Measurements from ENCODE around the gene PRUNE2.
A peak's percentile ranks its signal among the peaks of the same experiment; 100 is the strongest.

PRUNE2 gene

DNA sequence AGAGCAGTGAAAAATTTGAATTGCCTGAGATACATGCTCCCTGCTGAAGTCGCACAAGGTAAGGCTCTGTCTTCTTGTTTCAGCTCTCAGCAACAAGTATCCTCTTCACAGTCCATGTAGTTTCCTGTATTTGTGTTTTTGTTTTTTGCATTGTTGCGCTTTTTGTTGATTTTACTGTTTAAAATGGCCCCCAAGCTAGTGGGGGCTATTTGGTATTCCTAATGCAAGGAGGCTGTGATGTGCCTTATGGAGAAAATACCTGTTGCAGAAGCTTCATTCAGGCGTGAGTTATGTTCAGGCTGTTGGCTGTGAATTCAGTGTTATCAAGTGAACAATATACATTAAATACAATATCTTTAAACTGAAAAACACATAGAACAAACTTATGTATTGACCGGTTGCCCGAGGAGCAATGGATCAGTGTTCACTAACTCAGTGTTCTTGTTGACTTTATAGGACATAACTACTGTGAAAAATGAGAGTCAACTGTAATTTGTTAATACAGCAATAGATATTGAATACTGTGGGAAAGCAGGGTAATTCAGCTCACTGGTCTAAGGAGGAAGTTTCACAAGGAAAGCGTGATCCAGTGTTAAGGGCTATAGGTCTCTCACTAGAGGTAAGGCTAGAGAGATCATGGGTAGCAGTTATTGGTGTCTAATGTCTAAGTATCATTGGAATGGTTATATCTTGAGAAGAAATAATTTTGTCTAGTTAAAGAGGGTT is 296.5 kb downstream of the PRUNE2 start:
- ChIA-PET CTCF (interaction anchor here (1.3 to 1.9 kb wide), 2 partner anchors 12 to 49 kb away, joined by 3 to 6 read pairs; no protein-coding TSS in a partner anchor), POLR2A (interaction anchor here (0.6 kb wide), 1 partner anchor 114 kb away, joined by 4 read pairs; no protein-coding TSS in a partner anchor)
- Histone ChIP-seq H3K36me3 (ENCODE audit: control insufficient read depth in 4 of 4, insufficient read depth in 4 of 4, low read length in 3 of 4) (no peaks in the 10 kb centered on the region), H3K9me3 (ENCODE audit: control extremely low read depth in 1 of 5, control insufficient read depth in 4 of 5, insufficient read depth in 2 of 5, low read depth in 1 of 5, low read length in 4 of 5) (no peaks in the 10 kb centered on the region), H3K4me3 (ENCODE audit: control insufficient read depth in 1 of 7, extremely low read depth in 1 of 7, insufficient read depth in 4 of 7, low read depth in 2 of 7, low read length in 6 of 7) (no peak overlapping the region), H3K4me1 (ENCODE audit: control extremely low read depth in 1 of 4, control insufficient read depth in 4 of 4, insufficient read depth in 4 of 4, low read length in 3 of 4) (peaks cover 1 to 57% (median 9%) of the 10 kb centered on the region in 4 experiments), H3K27ac (ENCODE audit: insufficient read depth in 1 of 2, low read depth in 1 of 2, low read length in 2 of 2, poor library complexity in 1 of 2, severe bottlenecking in 2 of 2) (no peak overlapping the region), H3K27me3 (replicated peaks in 2 of 5; ENCODE audit: control insufficient read depth in 4 of 5, insufficient read depth in 5 of 5, low read length in 4 of 5) (no peaks in the 10 kb centered on the region)
- 90% methylated on average over 1 of the region's 6 CpGs for WGBS (ENCODE audit: insufficient coverage)
- DNase-seq, result no peak

DNA sequence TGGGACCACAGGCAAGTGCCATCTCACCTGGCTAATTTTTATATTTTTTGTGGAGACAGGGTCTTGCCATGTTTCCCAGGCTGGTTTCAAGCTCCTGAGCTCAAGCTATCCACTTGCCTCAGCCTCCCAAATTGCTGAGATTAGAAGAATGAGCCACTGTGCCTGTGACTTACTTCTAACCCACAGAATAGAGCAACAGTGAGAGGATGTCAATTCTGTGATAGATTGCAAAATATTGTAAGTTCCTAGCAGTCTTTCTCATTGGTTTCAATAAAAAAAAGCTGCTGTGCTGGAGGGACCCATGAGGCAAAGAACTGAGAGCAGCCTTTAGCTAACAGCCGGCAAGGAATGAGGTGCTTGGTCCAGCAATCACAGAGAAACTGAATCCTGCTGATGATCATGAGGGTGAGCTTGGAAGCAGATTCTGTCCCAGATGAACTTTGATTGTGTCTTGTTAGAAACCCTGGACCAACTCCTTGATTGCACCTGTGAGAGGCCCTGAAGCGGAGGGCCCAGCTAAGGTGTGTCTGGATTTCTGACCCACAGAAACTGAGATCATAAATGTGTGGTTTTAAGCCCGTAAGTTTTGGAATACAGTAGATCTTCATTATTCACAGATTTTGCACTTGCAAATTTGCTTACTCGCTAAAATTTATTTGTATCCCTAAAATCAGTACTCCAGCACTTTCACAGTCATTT is 297.2 kb downstream of the PRUNE2 start:
- ChIA-PET POLR2A (interaction anchor here (1.2 kb wide), 1 partner anchor 9 kb away, joined by 7 read pairs; no protein-coding TSS in a partner anchor), CTCF (interaction anchor here (0.6 to 1.9 kb wide), 5 partner anchors 12 to 50 kb away, joined by 3 to 6 read pairs (median 3); no protein-coding TSS in a partner anchor)
- no peak overlapping the region for H3K27ac ChIP-seq (ENCODE audit: insufficient read depth in 1 of 2, low read depth in 1 of 2, low read length in 2 of 2, poor library complexity in 1 of 2, severe bottlenecking in 2 of 2)
- 91% methylated on average over 4 of the region's 4 CpGs for WGBS (ENCODE audit: insufficient coverage)
- H3K27me3 ChIP-seq (replicated peaks in 2 of 5; ENCODE audit: control insufficient read depth in 4 of 5, insufficient read depth in 5 of 5, low read length in 4 of 5), result no peaks in the 10 kb centered on the region
- no peak for DNase-seq
- no peak overlapping the region for H3K4me3 ChIP-seq (ENCODE audit: control insufficient read depth in 1 of 7, extremely low read depth in 1 of 7, insufficient read depth in 4 of 7, low read depth in 2 of 7, low read length in 6 of 7)
- peaks cover 0 to 51% (median 9%) of the 10 kb centered on the region in 4 experiments for H3K4me1 ChIP-seq (ENCODE audit: control extremely low read depth in 1 of 4, control insufficient read depth in 4 of 4, insufficient read depth in 4 of 4, low read length in 3 of 4)
- H3K36me3 ChIP-seq (ENCODE audit: control insufficient read depth in 4 of 4, insufficient read depth in 4 of 4, low read length in 3 of 4), result no peaks in the 10 kb centered on the region
- H3K9me3 ChIP-seq (ENCODE audit: control extremely low read depth in 1 of 5, control insufficient read depth in 4 of 5, insufficient read depth in 2 of 5, low read depth in 1 of 5, low read length in 4 of 5), result no peaks in the 10 kb centered on the region

DNA sequence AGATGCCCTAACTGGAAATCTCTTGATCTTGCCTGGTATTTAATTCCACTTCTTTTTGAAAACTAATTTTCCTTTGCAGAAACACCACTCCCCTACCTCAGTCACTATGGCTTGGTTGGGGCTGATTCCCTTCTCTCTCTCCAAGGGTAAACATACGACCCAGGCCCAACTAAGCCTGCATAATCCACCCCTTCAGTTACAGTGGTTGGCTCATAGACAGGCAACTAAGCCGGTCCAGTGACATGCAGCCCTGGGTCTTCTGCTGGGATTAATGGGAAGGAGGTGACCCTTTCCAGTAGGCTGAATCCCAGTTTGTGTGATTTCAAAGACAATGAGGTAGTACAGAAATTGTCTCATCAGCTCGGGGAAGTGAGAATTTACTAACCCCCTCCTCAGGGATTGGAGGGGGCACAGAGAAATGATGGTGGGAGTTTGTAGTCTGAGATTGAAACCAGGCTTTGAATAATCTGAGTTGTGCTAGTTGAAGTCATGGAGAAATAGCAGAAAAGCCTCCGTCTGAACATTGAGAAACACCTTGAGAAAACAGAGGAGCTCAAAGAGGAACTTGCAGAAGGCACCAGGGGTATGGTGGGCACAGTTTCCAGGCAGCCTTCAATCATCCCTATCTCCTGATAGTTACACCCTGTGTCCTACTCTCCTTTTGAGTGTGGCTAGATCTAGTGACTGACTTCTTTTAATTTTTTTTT is 298.0 kb downstream of the PRUNE2 start:
- WGBS (ENCODE audit: insufficient coverage), result 93% methylated on average over 3 of the region's 4 CpGs
- POLR2A ChIA-PET, result interaction anchor here (1.2 kb wide), 1 partner anchor 10 kb away, joined by 7 read pairs; no protein-coding TSS in a partner anchor
- Histone ChIP-seq H3K27ac (ENCODE audit: insufficient read depth in 1 of 2, low read depth in 1 of 2, low read length in 2 of 2, poor library complexity in 1 of 2, severe bottlenecking in 2 of 2) (no peak overlapping the region), H3K9me3 (ENCODE audit: control extremely low read depth in 1 of 5, control insufficient read depth in 4 of 5, insufficient read depth in 2 of 5, low read depth in 1 of 5, low read length in 4 of 5) (no peaks in the 10 kb centered on the region), H3K36me3 (ENCODE audit: control insufficient read depth in 4 of 4, insufficient read depth in 4 of 4, low read length in 3 of 4) (no peaks in the 10 kb centered on the region), H3K4me3 (ENCODE audit: control insufficient read depth in 1 of 7, extremely low read depth in 1 of 7, insufficient read depth in 4 of 7, low read depth in 2 of 7, low read length in 6 of 7) (no peak overlapping the region), H3K4me1 (ENCODE audit: control extremely low read depth in 1 of 4, control insufficient read depth in 4 of 4, insufficient read depth in 4 of 4, low read length in 3 of 4) (peaks cover 0 to 46% (median 10%) of the 10 kb centered on the region in 4 experiments), H3K27me3 (replicated peaks in 2 of 5; ENCODE audit: control insufficient read depth in 4 of 5, insufficient read depth in 5 of 5, low read length in 4 of 5) (no peaks in the 10 kb centered on the region)
- CTCF ChIA-PET, result interaction anchor here (0.6 to 1.9 kb wide), 4 partner anchors 11 to 50 kb away, joined by 3 to 6 read pairs (median 4); no protein-coding TSS in a partner anchor
- peak in 1 of 3 donors; percentile 50 for DNase-seq

DNA sequence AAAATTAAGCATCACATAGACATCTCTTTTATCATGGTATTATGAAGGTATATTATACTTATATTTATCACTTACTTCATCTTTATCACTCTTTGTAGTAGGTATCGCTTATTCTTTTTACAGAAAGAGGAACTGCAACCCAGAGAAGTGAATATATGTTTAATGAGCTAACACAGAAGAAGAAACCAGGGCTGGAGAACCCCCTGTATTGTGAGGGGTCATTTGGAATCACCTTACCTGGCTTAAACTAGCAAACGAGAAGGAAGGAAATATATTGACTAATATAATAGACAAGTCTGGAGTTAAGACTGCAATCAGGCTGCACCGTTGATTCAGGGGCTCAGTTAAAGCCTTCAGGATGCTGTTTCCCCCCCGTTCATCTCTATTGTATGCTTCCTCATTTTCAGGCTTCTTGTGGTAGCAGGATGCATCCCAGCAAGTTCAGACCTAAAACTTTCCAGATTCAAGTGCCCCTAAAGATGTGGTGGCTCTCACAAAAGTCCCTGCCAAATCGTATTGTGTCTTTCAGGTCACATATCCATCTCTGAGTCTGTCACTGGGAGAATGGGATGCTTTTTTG is 300.5 kb downstream of the PRUNE2 start:
- 24% methylated on average over 3 of the region's 5 CpGs for WGBS (ENCODE audit: insufficient coverage)
- POLR2A ChIA-PET, result no interaction called here

DNA sequence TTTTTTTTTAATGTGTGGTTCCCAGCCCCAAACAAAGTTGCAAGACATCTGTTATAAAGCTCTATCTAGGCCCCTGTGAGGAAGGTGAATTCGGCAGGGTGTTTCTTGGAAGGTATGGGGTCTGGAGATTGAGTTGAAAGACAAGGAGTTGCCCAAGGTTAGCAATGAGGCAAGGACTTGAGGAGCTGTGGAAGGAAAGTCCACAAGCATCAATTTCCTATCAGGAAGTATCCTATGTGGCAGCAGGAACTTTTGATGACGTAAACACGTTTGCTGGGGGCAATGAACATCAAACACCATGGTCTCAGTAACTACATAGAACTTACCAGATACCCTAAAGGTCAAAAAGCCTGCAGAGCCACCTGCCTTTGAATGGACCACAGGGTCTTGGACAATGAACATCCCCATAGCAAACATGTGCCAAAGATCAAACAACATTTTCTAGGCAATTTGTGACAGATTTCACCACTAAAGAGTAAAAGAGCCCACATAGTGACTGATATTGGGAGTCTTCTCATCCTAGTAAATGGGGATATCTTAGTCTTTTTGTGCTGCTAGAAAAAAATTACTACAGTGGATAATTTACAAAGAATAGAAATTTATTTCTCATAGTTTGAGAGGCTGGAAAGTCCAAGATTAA is 301.9 kb downstream of the PRUNE2 start:
- 83% methylated on average over 2 of the region's 3 CpGs for WGBS (ENCODE audit: insufficient coverage)
- peaks cover 0 to 25% (median 10%) of the 10 kb centered on the region in 4 experiments for H3K4me1 ChIP-seq (ENCODE audit: control extremely low read depth in 1 of 4, control insufficient read depth in 4 of 4, insufficient read depth in 4 of 4, low read length in 3 of 4)
- no peaks in the 10 kb centered on the region for H3K36me3 ChIP-seq (ENCODE audit: control insufficient read depth in 4 of 4, insufficient read depth in 4 of 4, low read length in 3 of 4)
- H3K27ac ChIP-seq (ENCODE audit: insufficient read depth in 1 of 2, low read depth in 1 of 2, low read length in 2 of 2, poor library complexity in 1 of 2, severe bottlenecking in 2 of 2), result no peak overlapping the region
- H3K4me3 ChIP-seq (ENCODE audit: control insufficient read depth in 1 of 7, extremely low read depth in 1 of 7, insufficient read depth in 4 of 7, low read depth in 2 of 7, low read length in 6 of 7), result no peak overlapping the region
- no peaks in the 10 kb centered on the region for H3K27me3 ChIP-seq (replicated peaks in 2 of 5; ENCODE audit: control insufficient read depth in 4 of 5, insufficient read depth in 5 of 5, low read length in 4 of 5)
- DNase-seq, result no peak
- no peaks in the 10 kb centered on the region for H3K9me3 ChIP-seq (ENCODE audit: control extremely low read depth in 1 of 5, control insufficient read depth in 4 of 5, insufficient read depth in 2 of 5, low read depth in 1 of 5, low read length in 4 of 5)
- ChIA-PET POLR2A (no interaction called here), CTCF (interaction anchor here (1.0 to 1.6 kb wide), 6 partner anchors 10 to 60 kb away, joined by 3 to 5 read pairs (median 3); no protein-coding TSS in a partner anchor)

More for the DNA sequence above, 300.5 kb downstream of the PRUNE2 start:
- Histone ChIP-seq H3K27ac (ENCODE audit: insufficient read depth in 1 of 2, low read depth in 1 of 2, low read length in 2 of 2, poor library complexity in 1 of 2, severe bottlenecking in 2 of 2) (no peak overlapping the region), H3K27me3 (replicated peaks in 2 of 5; ENCODE audit: control insufficient read depth in 4 of 5, insufficient read depth in 5 of 5, low read length in 4 of 5) (no peaks in the 10 kb centered on the region), H3K4me3 (ENCODE audit: control insufficient read depth in 1 of 7, extremely low read depth in 1 of 7, insufficient read depth in 4 of 7, low read depth in 2 of 7, low read length in 6 of 7) (peak overlapping the region in 1 of 7 experiments; percentile 17), H3K4me1 (ENCODE audit: control extremely low read depth in 1 of 4, control insufficient read depth in 4 of 4, insufficient read depth in 4 of 4, low read length in 3 of 4) (peaks cover 0 to 32% (median 10%) of the 10 kb centered on the region in 4 experiments), H3K9me3 (ENCODE audit: control extremely low read depth in 1 of 5, control insufficient read depth in 4 of 5, insufficient read depth in 2 of 5, low read depth in 1 of 5, low read length in 4 of 5) (no peaks in the 10 kb centered on the region), H3K36me3 (ENCODE audit: control insufficient read depth in 4 of 4, insufficient read depth in 4 of 4, low read length in 3 of 4) (no peaks in the 10 kb centered on the region)
- CTCF ChIA-PET, result no interaction called here
- DNase-seq, result peak in 2 of 3 donors; percentile 54 to 65

DNA sequence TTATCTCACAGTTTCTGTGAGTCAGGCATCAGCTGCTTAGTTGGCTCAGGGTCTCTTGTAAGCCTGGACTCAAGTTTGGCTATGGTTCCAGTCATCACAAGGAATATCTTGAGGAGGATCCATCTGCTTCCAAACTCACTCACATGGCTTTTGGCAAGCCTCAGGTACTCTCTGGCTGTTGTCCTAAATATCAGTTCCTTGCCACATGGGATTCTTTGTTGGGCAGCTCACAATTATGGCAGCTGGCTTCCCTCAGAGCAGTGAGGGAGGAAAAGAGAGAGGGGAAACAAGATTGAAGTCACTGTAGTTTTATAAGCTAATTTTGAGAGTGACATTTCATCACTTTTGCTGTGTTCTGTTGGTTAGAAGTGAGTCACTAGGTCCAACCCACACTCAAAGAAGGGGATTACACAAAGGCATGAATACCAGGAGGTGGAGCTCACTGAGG is 302.4 kb downstream of the PRUNE2 start:
- Histone ChIP-seq H3K27me3 (replicated peaks in 2 of 5; ENCODE audit: control insufficient read depth in 4 of 5, insufficient read depth in 5 of 5, low read length in 4 of 5) (no peaks in the 10 kb centered on the region), H3K27ac (ENCODE audit: insufficient read depth in 1 of 2, low read depth in 1 of 2, low read length in 2 of 2, poor library complexity in 1 of 2, severe bottlenecking in 2 of 2) (no peak overlapping the region), H3K4me3 (ENCODE audit: control insufficient read depth in 1 of 7, extremely low read depth in 1 of 7, insufficient read depth in 4 of 7, low read depth in 2 of 7, low read length in 6 of 7) (no peak overlapping the region), H3K4me1 (ENCODE audit: control extremely low read depth in 1 of 4, control insufficient read depth in 4 of 4, insufficient read depth in 4 of 4, low read length in 3 of 4) (peaks cover 0 to 26% (median 10%) of the 10 kb centered on the region in 4 experiments), H3K9me3 (ENCODE audit: control extremely low read depth in 1 of 5, control insufficient read depth in 4 of 5, insufficient read depth in 2 of 5, low read depth in 1 of 5, low read length in 4 of 5) (no peaks in the 10 kb centered on the region), H3K36me3 (ENCODE audit: control insufficient read depth in 4 of 4, insufficient read depth in 4 of 4, low read length in 3 of 4) (no peaks in the 10 kb centered on the region)
- ChIA-PET POLR2A (interaction anchor here (0.5 kb wide), 1 partner anchor 129 kb away, joined by 3 read pairs; no protein-coding TSS in a partner anchor), CTCF (interaction anchor here (1.0 to 1.6 kb wide), 6 partner anchors 9 to 61 kb away, joined by 3 to 5 read pairs (median 3); no protein-coding TSS in a partner anchor)
- DNase-seq, result peak in 2 of 3 donors; percentile 58 to 68

Measured in common myeloid progenitor, CD34-positive (primary cell).